Stimulated activated CD8-positive, alpha-beta memory T cell treated with anti-CD3 and anti-CD28 coated beads, Interleukin-2, amount 100 ng/mL, for 48 hours (primary cell): ENCODE measurements around the gene CASS4.
"Not testable (repeated sequence)": the region's sequence is repeated elsewhere in the genome, so short reads cannot be mapped to it uniquely, and the experiment has no call there.

Experiments
- DNase-seq, 2 donors: peaks; one replicate each; pipeline ENCODE4 v3.0.0-alpha.2; 2020; ENCODE audit warnings: low read depth in 2 of 2

The CASS4 gene

GRCh38 chr20:56392132-56392880 is 19.8 kb upstream of the CASS4 start, which contains the start of the genes AURKA and CSTF1:
Gene AURKA, minus strand, starts transcription at chr20:56392215. Its CDS starts 4,018 bp downstream, at chr20:56388197.
Gene CSTF1, plus strand, starts transcription at chr20:56392645. Its CDS starts 2,908 bp downstream, at chr20:56395553.
- peak; percentile 98 to 99 for DNase-seq

- no peak for DNase-seq
Measured at GRCh38 chr20:56392881-56393482, 19.1 kb upstream of the CASS4 start.

- DNase-seq, result no peak
Measured at GRCh38 chr20:56393653-56394052, 18.4 kb upstream of the CASS4 start.

GRCh38 chr20:56395166-56395565 is 16.9 kb upstream of the CASS4 start:
- DNase-seq, result no peak

GRCh38 chr20:56400001-56400640 is 11.9 kb upstream of the CASS4 start:
- DNase-seq, result peak in 1 of 2 donors; percentile 15

GRCh38 chr20:56403465-56403864 is 8.6 kb upstream of the CASS4 start:
- DNase-seq, result no peak

- DNase-seq, result not testable (repeated sequence)
Measured at GRCh38 chr20:56405356-56405755, 6.7 kb upstream of the CASS4 start.

GRCh38 chr20:56406910-56407309 is 5.2 kb upstream of the CASS4 start:
- DNase-seq, result no peak

GRCh38 chr20:56409521-56409920 is 2.5 kb upstream of the CASS4 start:
- no peak for DNase-seq

- no peak for DNase-seq
Measured at GRCh38 chr20:56409956-56410355, 2.1 kb upstream of the CASS4 start.

GRCh38 chr20:56411287-56411686 is 773 bp upstream of the CASS4 start:
- DNase-seq, result not testable (repeated sequence)

- no peak for DNase-seq
Measured at GRCh38 chr20:56412473-56412790, 372 bp downstream of the CASS4 start.

GRCh38 chr20:56412949-56413348 is 889 bp downstream of the CASS4 start:
- no peak for DNase-seq

- peak; percentile 45 to 59 for DNase-seq
Measured at GRCh38 chr20:56414842-56415765, 3.0 kb downstream of the CASS4 start.

- DNase-seq, result no peak
Measured at GRCh38 chr20:56417402-56417801, 5.3 kb downstream of the CASS4 start.

- no peak for DNase-seq
Measured at GRCh38 chr20:56417911-56418310, 5.9 kb downstream of the CASS4 start.

GRCh38 chr20:56418385-56418861 is 6.4 kb downstream of the CASS4 start:
- DNase-seq, result no peak

GRCh38 chr20:56420028-56420427 is 8.0 kb downstream of the CASS4 start:
- no peak for DNase-seq

GRCh38 chr20:56420940-56421688 is 9.1 kb downstream of the CASS4 start:
- DNase-seq, result no peak

- DNase-seq, result no peak
Measured at GRCh38 chr20:56422076-56422823, 10.2 kb downstream of the CASS4 start.
